CD8-positive, alpha-beta memory T cell (primary cell): ENCODE results near the gene NOM1. TPM values are rescaled to one million over a fixed set of nuclear protein-coding genes. Genes with fewer than 3 reads are reported as not detected.
A peak's percentile ranks its signal among the peaks of the same experiment; 100 is the strongest.
"Not testable (repeated sequence)": the region's sequence is repeated elsewhere in the genome, so short reads cannot be mapped to it uniquely, and the experiment has no call there.

Experiments
- CTCF ChIA-PET: fragments of 350-600 bp; sonication (Branson Sonifier 250); formaldehyde crosslinking; loops from one replicate; lab custom pipeline; 2021; ENCODE audit warnings: antibody characterized with exemption; lab: Charles Lee
- POLR2A ChIA-PET: fragments of 350-600 bp; sonication (Branson Sonifier 250); formaldehyde crosslinking; loops from one replicate; lab custom pipeline; 2021; ENCODE audit warnings: antibody characterized with exemption; lab: Charles Lee
- DNase-seq, 5 donors: peaks; one replicate each; pipeline versions ENCODE4 v3.0.0 to v3.0.0-alpha.2; 2020 to 2022; ENCODE audit warnings: mixed read lengths in 1 of 5
- H3K27ac ChIP-seq: one replicate; pipeline ENCODE4 v1.7.0; 2013; ENCODE audit warnings: low read depth, mild to moderate bottlenecking, low read length, moderate library complexity
- H3K27me3 ChIP-seq: 2 replicates; pipeline ENCODE4 v1.7.0; 2013; ENCODE audit warnings: low read length, mild to moderate bottlenecking; ENCODE audit not compliant: insufficient read depth, poor library complexity, severe bottlenecking
- H3K36me3 ChIP-seq: 2 replicates; pipeline ENCODE4 v1.7.0; 2013; ENCODE audit warnings: mild to moderate bottlenecking, low read length, moderate library complexity; ENCODE audit not compliant: insufficient read depth
- H3K4me1 ChIP-seq: 2 replicates; pipeline ENCODE4 v1.7.0; 2013; ENCODE audit warnings: mild to moderate bottlenecking, low read length, moderate library complexity; ENCODE audit not compliant: insufficient read depth
- H3K4me3 ChIP-seq: 2 replicates; pipeline ENCODE4 v1.7.0; 2013; ENCODE audit warnings: mild to moderate bottlenecking, low read length
- H3K9me3 ChIP-seq: 2 replicates; pipeline ENCODE4 v1.7.0; 2013; ENCODE audit warnings: mild to moderate bottlenecking, low read length
- H3K27ac Mint-ChIP-seq, 8 donors: one replicate each; pipeline ENCODE4 v1.8.0; 2020 to 2021; ENCODE audit warnings: mixed read lengths in 8 of 8, mild to moderate bottlenecking in 6 of 8, inconsistent platforms in 3 of 8, moderate library complexity in 3 of 8
- H3K27me3 Mint-ChIP-seq, 2 donors: one replicate each; pipeline ENCODE4 v1.8.0; 2020 to 2021; ENCODE audit warnings: mixed read lengths in 2 of 2, mild to moderate bottlenecking in 1 of 2, moderate library complexity in 1 of 2
- H3K36me3 Mint-ChIP-seq, 3 donors: one replicate each; pipeline ENCODE4 v1.8.0; 2020 to 2021; ENCODE audit warnings: mixed read lengths in 3 of 3, inconsistent platforms in 1 of 3, mild to moderate bottlenecking in 1 of 3
- H3K4me1 Mint-ChIP-seq, 3 donors: one replicate each; pipeline ENCODE4 v1.8.0; 2020 to 2021; ENCODE audit warnings: mixed read lengths in 3 of 3, inconsistent platforms in 1 of 3, mild to moderate bottlenecking in 1 of 3
- H3K4me3 Mint-ChIP-seq, 7 donors: one replicate each; pipeline ENCODE4 v1.8.0; 2020 to 2021; ENCODE audit warnings: mixed read lengths in 7 of 7, mild to moderate bottlenecking in 6 of 7, moderate library complexity in 4 of 7, inconsistent platforms in 2 of 7
- H3K9me3 Mint-ChIP-seq, 5 donors: one replicate each; pipeline ENCODE4 v1.8.0; 2020 to 2022; ENCODE audit warnings: mixed read lengths in 5 of 5, mild to moderate bottlenecking in 3 of 5, moderate library complexity in 2 of 5, inconsistent platforms in 1 of 5
- polyA plus RNA-seq: library from polyadenylated mRNA; unstranded; fragments of 300-500 nt; fragmentation: Illumina TruSeq; gene quantifications from one replicate; pipeline ENCODE4 v1.2.3, GENCODE V29; 2021
- total RNA-seq, 2 experiments: library from RNA; stranded (reverse); gene quantifications; one replicate each; pipeline ENCODE4 v1.2.3, GENCODE V29; 2021

The NOM1 gene
- total and polyA plus RNA-seq, 3 experiments from 2014 or later: 9.8 to 34.3 (median 34.2) TPM

DNA sequence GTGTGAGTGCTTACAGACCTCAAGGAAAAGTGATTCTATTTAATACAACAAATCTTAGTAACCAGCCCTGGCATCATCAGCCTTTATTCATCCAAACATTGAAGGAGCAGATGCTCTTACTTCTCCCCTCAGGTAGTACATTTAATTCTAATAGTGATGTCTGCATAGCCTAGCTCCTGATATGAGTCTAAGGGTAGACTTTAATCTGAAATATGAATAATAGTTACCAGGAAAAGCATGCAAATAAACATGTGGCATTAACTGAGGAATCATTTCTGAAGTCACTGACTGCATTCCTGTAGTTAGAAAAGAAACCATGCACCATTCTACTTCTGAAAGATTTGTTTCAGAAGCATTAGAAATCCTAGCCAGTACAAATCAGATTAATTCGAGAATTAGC is 30.9 kb upstream of the NOM1 start:
- DNase-seq: no peak
- Mint-ChIP-seq H3K27me3 (peaks cover 15 to 53% of the 10 kb centered on the region in 2 donors), H3K36me3 (no peaks in the 10 kb centered on the region), H3K27ac (peak overlapping the region in 1 of 8 donors; percentile 29), H3K4me3 (no peak overlapping the region), H3K4me1 (peaks cover 20 to 37% (median 20%) of the 10 kb centered on the region in 3 donors), H3K9me3 (peaks cover 0 to 2% (median 0%) of the 10 kb centered on the region in 5 donors)
- H3K36me3 ChIP-seq: no peaks in the 10 kb centered on the region
- H3K27me3 ChIP-seq: peaks cover 23% of the 10 kb centered on the region
- no peak overlapping the region for H3K27ac ChIP-seq
- peaks cover 21% of the 10 kb centered on the region for H3K4me1 ChIP-seq
- no peak overlapping the region for H3K4me3 ChIP-seq
- ChIA-PET POLR2A (no interaction called here), CTCF (no interaction called here)
- H3K9me3 ChIP-seq: no peaks in the 10 kb centered on the region

- Histone ChIP-seq H3K9me3 (no peaks in the 10 kb centered on the region), H3K4me3 (no peak overlapping the region), H3K27me3 (peaks cover 23% of the 10 kb centered on the region), H3K27ac (no peak overlapping the region), H3K4me1 (peaks cover 21% of the 10 kb centered on the region), H3K36me3 (no peaks in the 10 kb centered on the region)
- Mint-ChIP-seq H3K36me3 (no peaks in the 10 kb centered on the region), H3K27ac (peak overlapping the region in 2 of 8 donors; percentile 4 to 33), H3K9me3 (peaks cover 0 to 2% (median 0%) of the 10 kb centered on the region in 5 donors), H3K4me1 (peaks cover 23 to 42% (median 25%) of the 10 kb centered on the region in 3 donors), H3K27me3 (peaks cover 15 to 48% of the 10 kb centered on the region in 2 donors), H3K4me3 (no peak overlapping the region)
- ChIA-PET CTCF (interaction anchor here (1.1 kb wide), 1 partner anchor 30 kb away, joined by 3 read pairs; the partner anchor contains the start of gene NOM1), POLR2A (no interaction called here)
- DNase-seq: no peak
Observed at GRCh38 chr7:156919132-156919713, 30.3 kb upstream of the NOM1 start.

GRCh38 chr7:156920076-156920475 is 29.4 kb upstream of the NOM1 start:
- H3K27me3 ChIP-seq: peaks cover 23% of the 10 kb centered on the region
- peak overlapping the region in 5 of 8 donors; percentile 50 to 88 (median 71) for H3K27ac Mint-ChIP-seq
- no peak for DNase-seq
- no peaks in the 10 kb centered on the region for H3K36me3 Mint-ChIP-seq
- CTCF ChIA-PET: interaction anchor here (1.1 kb wide), 1 partner anchor 29 kb away, joined by 3 read pairs; the partner anchor contains the start of gene NOM1
- H3K27ac ChIP-seq: no peak overlapping the region
- peaks cover 21% of the 10 kb centered on the region for H3K4me1 ChIP-seq
- no peak overlapping the region for H3K4me3 ChIP-seq
- H3K9me3 Mint-ChIP-seq: peaks cover 0 to 2% (median 0%) of the 10 kb centered on the region in 5 donors
- no peaks in the 10 kb centered on the region for H3K9me3 ChIP-seq
- POLR2A ChIA-PET: no interaction called here
- peak overlapping the region in 1 of 7 donors; percentile 10 for H3K4me3 Mint-ChIP-seq
- peaks cover 15 to 48% of the 10 kb centered on the region in 2 donors for H3K27me3 Mint-ChIP-seq
- peaks cover 24 to 45% (median 30%) of the 10 kb centered on the region in 3 donors for H3K4me1 Mint-ChIP-seq
- no peaks in the 10 kb centered on the region for H3K36me3 ChIP-seq

GRCh38 chr7:156920487-156921373 is 28.8 kb upstream of the NOM1 start:
- H3K9me3 ChIP-seq, POLR2A ChIA-PET, CTCF ChIA-PET, H3K4me3 ChIP-seq, H3K36me3 ChIP-seq, H3K27ac ChIP-seq, H3K9me3 Mint-ChIP-seq, H3K36me3 Mint-ChIP-seq, DNase-seq: not testable (repeated sequence)
- H3K4me1 Mint-ChIP-seq: peaks cover 24 to 45% (median 30%) of the 10 kb centered on the region in 3 donors
- peaks cover 12 to 42% of the 10 kb centered on the region in 2 donors for H3K27me3 Mint-ChIP-seq
- Histone ChIP-seq H3K4me1 (peaks cover 21% of the 10 kb centered on the region), H3K27me3 (peaks cover 23% of the 10 kb centered on the region)
- H3K4me3 Mint-ChIP-seq: peak overlapping the region in 2 of 7 donors; percentile 29 to 55
- peak overlapping the region in 5 of 8 donors; percentile 47 to 75 (median 66) for H3K27ac Mint-ChIP-seq

- Histone ChIP-seq H3K4me3 (peak overlapping the region; percentile 27), H3K4me1 (peaks cover 21% of the 10 kb centered on the region), H3K27me3 (peaks cover 23% of the 10 kb centered on the region)
- H3K9me3 ChIP-seq, H3K27ac ChIP-seq, DNase-seq, H3K9me3 Mint-ChIP-seq, CTCF ChIA-PET, H3K36me3 ChIP-seq, H3K36me3 Mint-ChIP-seq: not testable (repeated sequence)
- H3K27me3 Mint-ChIP-seq: peaks cover 10 to 27% of the 10 kb centered on the region in 2 donors
- POLR2A ChIA-PET: interaction anchor here (0.7 to 1.9 kb wide), 2 partner anchors 29 to 1278 kb away, joined by 5 to 19 read pairs; partner anchors contain the start of gene LMBR1
- peak overlapping the region; percentile 8 to 81 (median 64) for H3K4me3 Mint-ChIP-seq
- peak overlapping the region in 6 of 8 donors; percentile 79 to 97 (median 96) for H3K27ac Mint-ChIP-seq
- H3K4me1 Mint-ChIP-seq: peaks cover 24 to 45% (median 30%) of the 10 kb centered on the region in 3 donors
Observed at GRCh38 chr7:156922304-156922703, 27.2 kb upstream of the NOM1 start.

GRCh38 chr7:156925821-156926220 is 23.7 kb upstream of the NOM1 start:
- H3K27me3 ChIP-seq, H3K4me3 ChIP-seq, H3K4me3 Mint-ChIP-seq, H3K9me3 Mint-ChIP-seq, DNase-seq, POLR2A ChIA-PET, H3K9me3 ChIP-seq, H3K36me3 Mint-ChIP-seq, H3K27me3 Mint-ChIP-seq, H3K36me3 ChIP-seq, H3K27ac ChIP-seq: not testable (repeated sequence)
- Mint-ChIP-seq H3K4me1 (peaks cover 25 to 55% (median 46%) of the 10 kb centered on the region in 3 donors), H3K27ac (peak overlapping the region in 2 of 8 donors; percentile 71 to 77)
- peaks cover 21% of the 10 kb centered on the region for H3K4me1 ChIP-seq
- CTCF ChIA-PET: interaction anchor here (1.9 kb wide), 1 partner anchor 24 kb away, joined by 7 read pairs; the partner anchor contains the start of gene NOM1

GRCh38 chr7:156927571-156928405 is 21.7 kb upstream of the NOM1 start:
- Mint-ChIP-seq H3K4me3 (no peak overlapping the region), H3K27me3 (peaks cover 0 to 8% of the 10 kb centered on the region in 2 donors), H3K9me3 (peaks cover 0 to 2% (median 0%) of the 10 kb centered on the region in 5 donors), H3K4me1 (peaks cover 18 to 43% (median 34%) of the 10 kb centered on the region in 3 donors), H3K27ac (peak overlapping the region in 4 of 8 donors; percentile 27 to 66 (median 44)), H3K36me3 (no peaks in the 10 kb centered on the region)
- H3K4me1 ChIP-seq: peaks cover 5% of the 10 kb centered on the region
- H3K4me3 ChIP-seq: no peak overlapping the region
- no peak overlapping the region for H3K27ac ChIP-seq
- POLR2A ChIA-PET: no interaction called here
- H3K36me3 ChIP-seq: no peaks in the 10 kb centered on the region
- no peaks in the 10 kb centered on the region for H3K9me3 ChIP-seq
- no peaks in the 10 kb centered on the region for H3K27me3 ChIP-seq
- no peak for DNase-seq
- CTCF ChIA-PET: interaction anchor here (1.6 to 1.8 kb wide), 2 partner anchors 20 to 22 kb away, joined by 4 to 11 read pairs; partner anchors contain the start of gene NOM1
